NCI-H526 treated with DMSO at 0.1 percent for 48 hours (cell line): ENCODE data around the gene STPG3.

Source experiments
- DNase-seq: peaks from one replicate; lab custom pipeline; 2025; lab: John Stamatoyannopoulos, UW

Gene STPG3

GRCh38 chr9:137251194-137251461, at the start of gene STPG3:
TSS of gene STPG3 (plus strand) at chr9:137251286. CDS start at chr9:137251287, 1 bp downstream.
- DNase-seq, result no peak

DNA sequence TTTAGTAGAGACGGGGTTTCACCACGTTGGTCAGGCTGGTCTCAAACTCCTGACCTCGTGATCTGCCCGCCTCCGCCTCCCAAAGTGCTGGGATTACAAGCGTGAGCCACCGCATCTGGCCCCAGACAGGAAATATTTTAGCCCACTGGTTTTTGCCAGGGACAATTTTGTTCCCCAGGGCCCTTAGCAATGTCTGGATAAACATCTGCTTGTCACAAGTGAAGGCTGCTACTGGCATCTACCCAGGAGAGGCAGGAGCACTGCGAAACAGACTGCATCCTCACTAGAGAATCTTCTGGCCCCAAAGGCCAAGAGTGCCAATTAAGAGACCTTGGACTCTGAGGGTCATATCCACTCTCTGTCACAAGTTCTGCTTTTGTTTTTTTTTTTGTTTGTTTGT, 48.1 kb upstream of the STPG3 start:
- no peak for DNase-seq

DNA sequence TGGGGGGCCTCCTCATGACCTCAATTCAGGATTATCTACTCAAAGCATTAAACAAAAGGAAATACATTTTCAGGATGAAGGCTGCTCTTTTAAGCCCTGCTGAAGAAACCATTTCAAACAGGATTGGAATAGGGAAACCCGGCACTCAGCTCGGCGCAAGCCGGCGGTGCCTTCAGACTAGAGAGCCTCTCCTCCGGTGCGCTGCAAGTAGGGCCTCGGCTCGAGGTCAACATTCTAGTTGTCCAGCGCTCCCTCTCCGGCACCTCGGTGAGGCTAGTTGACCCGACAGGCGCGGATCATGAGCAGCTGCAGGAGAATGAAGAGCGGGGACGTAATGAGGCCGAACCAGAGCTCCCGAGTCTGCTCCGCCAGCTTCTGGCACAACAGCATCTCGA, 46.4 kb upstream of the STPG3 start:
- no peak for DNase-seq

- peak; percentile 13 for DNase-seq
Measured at GRCh38 chr9:137205126-137206069, 45.7 kb upstream of the STPG3 start, which contains the start of the genes NDOR1 and TMEM203. TSS of gene NDOR1 (plus strand) at chr9:137205700. CDS start at chr9:137205778, 78 bp downstream. TSS of gene TMEM203 (minus strand) at chr9:137205648. CDS start at chr9:137205414, 234 bp downstream.

DNA sequence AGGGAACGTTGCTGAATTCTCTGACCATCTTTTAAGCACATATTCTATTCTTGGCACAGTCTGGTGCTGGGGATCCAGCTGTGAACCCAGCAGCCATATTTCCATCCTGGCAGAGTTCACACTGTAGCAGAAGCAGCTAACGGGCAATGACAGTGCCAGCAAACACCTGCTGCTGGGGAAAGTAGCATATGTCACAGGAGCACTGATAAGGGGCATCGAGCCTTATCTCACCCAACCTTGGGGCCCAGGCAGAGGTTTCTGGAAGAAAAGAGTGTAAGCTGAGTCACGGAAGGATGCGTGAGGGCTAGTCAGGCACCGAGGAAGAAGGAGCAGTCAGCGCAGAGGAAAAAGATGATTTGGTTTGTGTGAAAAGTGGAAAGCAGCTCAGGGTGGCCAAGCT, 44.5 kb upstream of the STPG3 start:
- no peak for DNase-seq

- DNase-seq, result no peak
Measured at GRCh38 chr9:137211532-137211931, 39.6 kb upstream of the STPG3 start.

DNA sequence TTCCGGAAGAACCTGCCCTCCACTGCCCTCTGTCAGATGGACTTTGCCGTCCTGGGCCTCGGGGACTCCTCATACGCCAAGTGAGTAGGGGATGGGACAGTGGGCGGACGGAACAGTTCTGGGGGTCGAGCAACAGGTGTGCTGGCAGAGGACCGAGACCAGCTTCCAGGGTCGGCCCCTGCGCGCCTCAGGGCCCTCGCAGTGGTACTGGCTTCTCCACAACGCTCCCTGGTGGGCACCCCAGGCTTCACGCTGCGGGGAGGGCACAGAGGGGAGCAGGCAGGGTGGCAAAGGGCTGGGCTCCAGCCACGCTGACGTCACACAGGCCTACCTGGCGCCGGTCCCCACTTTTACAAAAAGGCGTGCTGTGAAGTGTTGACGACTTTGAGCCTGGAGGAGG, 38.6 kb upstream of the STPG3 start:
- DNase-seq, result no peak

- no peak for DNase-seq
Measured at GRCh38 chr9:137213160-137214060, 37.7 kb upstream of the STPG3 start.

- no peak for DNase-seq
Measured at GRCh38 chr9:137214620-137215019, 36.5 kb upstream of the STPG3 start.

DNA sequence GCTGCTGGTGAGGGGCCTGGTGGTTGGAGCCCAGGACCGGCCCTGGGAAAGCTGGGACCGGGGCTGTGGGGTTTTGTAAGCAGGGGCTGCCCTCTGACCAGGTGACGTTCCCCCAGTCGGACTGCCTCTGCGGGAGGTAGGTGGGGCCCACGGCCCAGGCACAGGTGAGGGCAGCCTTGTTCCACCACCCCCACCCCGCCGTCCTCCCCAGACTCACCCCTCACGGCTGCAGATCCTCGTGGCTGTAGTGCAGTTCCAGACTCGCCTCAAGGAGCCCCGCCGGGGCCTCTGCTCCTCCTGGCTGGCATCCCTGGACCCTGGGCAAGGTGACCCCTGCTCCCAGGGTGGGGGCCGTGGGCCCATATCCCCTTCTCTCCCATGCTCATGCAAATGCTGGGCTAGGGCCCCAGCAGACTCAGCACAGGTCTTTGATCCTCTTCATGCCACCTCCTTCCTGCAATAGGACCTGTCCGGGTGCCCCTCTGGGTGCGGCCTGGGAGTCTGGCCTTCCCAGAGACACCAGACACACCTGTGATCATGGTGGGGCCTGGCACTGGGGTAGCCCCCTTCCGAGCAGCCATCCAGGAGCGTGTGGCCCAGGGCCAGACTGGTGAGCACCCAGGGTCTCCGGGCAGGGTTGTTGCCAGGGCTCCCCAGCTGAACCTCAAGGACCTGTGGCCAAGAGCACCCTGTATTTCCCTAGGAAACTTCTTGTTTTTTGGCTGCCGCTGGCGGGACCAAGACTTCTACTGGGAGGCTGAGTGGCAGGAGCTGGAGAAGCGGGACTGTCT, 35.7 kb upstream of the STPG3 start:
- DNase-seq, result no peak

DNA sequence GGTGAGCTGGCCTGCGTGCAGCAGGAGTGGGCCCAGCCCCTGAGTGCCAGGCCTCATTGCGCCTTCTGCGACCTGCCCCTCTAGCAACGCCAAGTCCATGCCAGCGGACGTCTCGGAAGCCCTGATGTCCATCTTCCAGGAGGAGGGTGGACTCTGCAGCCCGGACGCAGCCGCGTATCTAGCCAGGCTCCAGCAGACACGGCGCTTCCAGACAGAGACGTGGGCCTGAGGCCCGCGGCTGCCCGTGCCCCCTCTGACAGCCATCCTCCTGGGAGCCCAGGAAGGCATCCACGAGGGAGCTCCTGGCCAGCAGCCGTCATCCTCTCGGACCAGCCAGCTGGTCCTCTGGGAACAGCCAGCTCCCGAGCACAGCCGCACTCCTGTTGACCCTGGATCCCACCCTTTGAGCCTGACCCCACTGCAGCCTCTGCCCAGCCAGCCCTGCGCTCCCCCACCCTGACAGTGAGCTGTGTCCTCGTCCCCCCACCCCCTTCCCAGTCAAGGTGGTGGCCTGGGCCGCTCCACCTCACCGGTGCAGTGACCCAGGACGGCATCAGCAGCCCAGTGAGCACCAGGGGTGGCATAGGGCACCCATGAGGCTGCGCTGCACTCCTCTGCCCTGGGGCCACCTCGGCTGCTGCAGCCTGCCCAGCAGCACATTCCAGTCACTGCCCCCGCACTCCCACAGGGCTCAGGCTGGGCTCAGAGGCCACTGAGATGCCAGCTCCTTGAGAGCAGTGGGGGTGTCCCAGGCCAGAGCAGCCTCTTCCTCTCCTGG, 34.7 kb upstream of the STPG3 start:
- DNase-seq, result no peak

DNA sequence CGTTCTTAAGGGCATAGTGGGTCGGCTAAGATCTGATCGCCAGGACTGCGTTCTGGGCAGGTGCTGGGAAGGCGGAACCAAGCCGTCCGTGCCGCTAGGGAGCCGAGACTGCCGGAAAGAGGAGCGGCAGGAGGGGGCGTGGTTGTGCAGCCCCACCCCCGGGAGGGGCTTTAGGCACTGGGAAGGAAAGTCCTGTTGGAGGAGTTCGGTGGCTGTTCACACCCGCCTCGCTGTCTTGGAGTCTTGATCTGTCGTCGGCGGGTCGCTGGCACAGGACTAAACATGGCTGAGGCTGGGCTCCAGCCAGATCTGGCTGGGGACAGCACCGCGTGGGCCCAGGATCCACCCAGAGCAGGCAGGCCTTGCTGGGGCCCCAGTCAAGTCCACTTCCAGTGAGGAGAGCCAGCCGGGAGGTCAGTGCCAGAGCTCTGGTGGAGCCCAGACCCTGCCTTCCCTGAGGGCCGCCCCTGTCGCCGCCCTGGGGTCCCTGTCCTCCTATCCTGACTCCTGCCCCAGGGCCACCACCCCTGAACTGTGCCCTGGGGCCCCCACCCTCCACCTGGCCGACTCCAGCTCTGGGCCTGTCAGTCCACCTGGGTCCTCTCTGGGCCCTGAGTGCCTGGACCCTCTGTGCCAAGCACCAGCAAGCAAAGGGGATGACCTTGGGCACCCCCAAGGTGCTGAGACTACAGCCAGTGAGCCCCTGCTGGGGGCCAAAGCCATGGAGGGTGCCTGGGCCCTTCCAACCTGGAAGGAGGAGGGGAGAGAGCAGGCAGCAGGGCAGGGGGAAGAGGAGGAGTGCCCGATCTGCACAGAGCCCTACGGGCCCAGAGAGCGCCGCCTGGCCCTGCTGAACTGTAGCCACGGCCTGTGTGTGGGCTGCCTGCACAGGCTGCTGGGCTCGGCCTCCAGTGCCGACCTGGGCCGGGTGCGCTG, 33.5 kb upstream of the STPG3 start:
- DNase-seq, result no peak

- no peak for DNase-seq
Measured at GRCh38 chr9:137218212-137218753, 32.8 kb upstream of the STPG3 start.

DNA sequence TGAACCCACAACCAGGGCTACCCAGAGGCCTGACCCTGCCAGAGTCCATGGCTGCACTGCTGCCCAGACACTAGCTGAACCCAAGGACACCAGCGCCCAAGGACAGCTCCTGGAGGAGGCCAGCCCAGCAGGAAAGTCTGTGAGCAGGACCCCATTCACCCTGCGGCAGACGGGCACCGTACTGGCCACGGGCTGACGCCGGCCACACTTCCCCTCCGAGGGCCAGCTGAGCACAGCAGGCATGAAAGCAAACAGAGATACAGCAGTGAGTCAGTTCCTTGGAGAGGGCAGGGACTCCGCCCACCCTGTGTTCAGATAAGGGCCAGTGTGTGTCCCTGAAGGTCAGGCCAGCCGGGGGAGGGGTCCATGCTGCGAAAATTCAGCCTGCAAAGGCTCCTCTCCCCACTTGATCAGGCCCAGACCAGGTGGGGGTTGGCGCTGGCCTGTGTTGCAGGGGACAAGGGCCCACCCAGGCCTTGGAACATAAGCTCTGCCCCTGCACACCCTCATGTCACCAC, 32.3 kb upstream of the STPG3 start:
- no peak for DNase-seq

DNA sequence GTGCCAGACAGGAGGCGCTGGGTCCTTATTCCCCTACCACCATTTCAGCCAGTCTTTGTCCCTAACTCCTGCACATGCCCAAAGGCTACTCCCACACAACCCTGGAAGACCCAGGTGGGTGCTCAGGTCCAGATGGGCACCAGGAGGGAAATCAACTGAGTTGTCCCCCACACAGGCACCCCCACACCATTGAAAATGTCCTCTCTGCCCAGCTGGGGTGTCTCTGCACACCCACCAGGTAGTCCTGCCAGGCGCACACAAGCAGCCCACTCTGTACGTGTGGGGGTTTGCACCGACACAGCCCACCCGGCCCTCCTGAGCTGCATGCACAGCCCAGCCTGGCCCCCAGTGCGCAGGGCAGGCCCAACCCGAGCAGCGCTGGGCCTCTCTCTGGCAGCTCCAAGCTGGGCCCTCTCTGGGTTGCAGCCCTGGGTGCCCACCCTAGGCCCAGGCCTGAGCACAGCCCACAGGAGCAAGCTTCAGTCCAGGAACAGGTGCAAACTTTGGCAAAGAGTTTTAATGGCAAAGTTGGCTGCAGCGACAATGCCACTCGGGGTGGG, 31.2 kb upstream of the STPG3 start:
- DNase-seq, result no peak

GRCh38 chr9:137220317-137221094, 30.6 kb upstream of the STPG3 start:
- no peak for DNase-seq

GRCh38 chr9:137221095-137221505, 30.0 kb upstream of the STPG3 start:
- DNase-seq, result no peak

DNA sequence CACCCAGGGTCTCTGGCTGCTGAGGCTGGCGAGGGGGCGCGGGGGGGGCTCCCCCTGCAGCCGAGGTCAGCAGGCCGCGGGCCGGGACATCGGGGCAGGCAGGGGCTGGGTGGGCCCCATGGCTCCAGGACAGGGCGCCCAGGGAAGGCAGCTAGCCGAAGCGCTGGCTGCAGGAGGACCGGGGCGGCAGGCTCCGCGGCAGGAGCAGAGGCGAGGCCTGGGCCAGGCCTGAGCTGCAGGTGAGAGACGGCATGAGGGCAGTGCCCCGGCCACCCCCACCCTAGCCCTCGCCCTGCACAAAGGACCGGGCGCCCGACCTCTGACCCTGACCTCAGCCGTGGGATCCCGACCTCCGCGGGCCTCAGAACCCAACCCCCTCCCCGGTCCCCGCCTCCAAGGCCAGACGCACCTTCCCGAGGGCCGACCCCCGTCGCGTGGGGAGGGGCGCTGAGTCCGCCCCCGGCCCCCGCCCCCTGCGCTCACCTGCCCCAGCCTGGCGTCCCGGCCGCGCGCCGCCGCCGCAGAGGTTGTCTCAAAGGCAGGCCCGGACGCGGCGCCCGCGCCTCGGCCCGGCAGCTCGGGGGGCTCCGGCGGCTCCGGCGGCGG, 29.5 kb upstream of the STPG3 start:
- DNase-seq, result no peak
